ENCODE data around the gene SPI1.
A peak's percentile ranks its signal among the peaks of the same experiment; 100 is the strongest.
"Not testable (repeated sequence)": the region's sequence is repeated elsewhere in the genome, so short reads cannot be mapped to it uniquely, and the experiment has no call there.

SPI1 gene

GRCh38 chr11:47337229-47337924 lies 41.0 kb downstream of the SPI1 start:
- DNase-seq: no peak

DNA sequence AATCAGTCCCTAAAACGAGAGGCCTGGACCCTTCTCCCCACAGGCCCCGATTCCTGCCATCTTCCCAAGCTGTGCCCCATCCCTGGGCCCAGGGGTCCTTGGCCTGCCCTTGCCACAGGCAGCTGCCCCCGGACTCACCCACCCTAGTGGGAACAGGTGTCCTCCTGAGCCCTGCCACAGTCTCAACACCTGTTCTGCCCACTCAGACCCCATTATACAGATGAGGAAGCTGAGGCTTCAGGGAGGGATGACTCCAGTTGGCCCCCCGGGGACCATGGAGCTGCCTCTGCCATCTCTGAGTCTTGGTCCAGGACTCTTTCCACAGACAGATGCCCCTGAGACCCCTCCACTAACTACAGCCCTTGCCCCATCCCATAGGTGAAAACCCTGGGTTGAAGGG lies 41.8 kb downstream of the SPI1 start:
- DNase-seq: no peak

DNA sequence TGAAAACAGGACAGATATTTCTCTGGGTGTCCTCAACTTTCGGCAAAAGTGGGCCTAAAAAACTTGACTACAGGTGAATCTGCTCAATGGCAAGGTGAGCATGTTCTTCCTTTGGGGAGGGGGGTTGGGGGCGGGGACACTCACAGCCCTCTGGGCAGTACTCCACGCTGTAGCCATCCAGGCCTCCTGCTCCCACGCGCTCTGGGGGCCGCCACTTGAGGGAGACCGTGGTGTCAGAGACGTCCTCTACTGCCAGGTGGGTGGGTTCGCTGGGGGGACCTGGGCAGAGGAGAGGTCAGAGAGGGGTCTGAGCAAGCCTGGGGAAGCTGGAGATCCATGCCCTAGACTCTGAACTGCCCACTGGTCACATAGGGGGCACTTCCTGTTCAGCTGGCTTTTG lies 42.6 kb downstream of the SPI1 start:
- DNase-seq: no peak

DNA sequence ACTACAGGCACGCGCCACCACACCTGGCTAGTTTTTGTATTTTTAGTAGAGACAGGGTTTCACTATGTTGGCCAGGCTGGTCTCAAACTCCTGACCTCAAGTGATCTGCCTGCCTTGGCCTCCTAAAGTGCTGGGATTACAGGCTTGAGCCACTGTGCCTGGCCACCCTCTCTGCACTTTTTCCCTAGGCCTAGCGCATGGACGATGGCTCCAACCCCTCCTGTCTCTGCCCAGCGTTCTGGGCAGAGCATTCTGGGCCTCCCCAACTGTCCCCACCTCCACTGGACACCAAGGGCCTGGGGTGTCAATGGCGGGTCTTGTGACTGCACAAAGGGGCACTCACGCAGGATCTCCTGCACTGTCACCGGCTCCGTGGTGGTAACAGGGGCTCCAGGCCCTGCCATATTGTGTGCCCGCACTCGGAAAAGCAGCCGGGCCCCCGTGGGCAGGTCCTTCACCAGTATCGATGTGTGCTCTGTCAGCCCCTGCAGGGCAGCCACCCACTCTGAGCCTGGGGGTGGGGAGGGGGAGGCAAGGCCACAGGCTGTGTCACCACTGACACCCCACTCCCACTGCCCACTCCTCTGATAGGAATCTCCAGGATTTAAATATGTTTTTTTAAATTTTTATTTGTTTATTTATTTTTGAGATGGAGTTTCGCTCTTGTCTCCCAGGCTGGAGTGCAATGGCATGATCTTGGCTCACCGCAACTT lies 43.5 kb downstream of the SPI1 start:
- DNase-seq: not testable (repeated sequence)

DNA sequence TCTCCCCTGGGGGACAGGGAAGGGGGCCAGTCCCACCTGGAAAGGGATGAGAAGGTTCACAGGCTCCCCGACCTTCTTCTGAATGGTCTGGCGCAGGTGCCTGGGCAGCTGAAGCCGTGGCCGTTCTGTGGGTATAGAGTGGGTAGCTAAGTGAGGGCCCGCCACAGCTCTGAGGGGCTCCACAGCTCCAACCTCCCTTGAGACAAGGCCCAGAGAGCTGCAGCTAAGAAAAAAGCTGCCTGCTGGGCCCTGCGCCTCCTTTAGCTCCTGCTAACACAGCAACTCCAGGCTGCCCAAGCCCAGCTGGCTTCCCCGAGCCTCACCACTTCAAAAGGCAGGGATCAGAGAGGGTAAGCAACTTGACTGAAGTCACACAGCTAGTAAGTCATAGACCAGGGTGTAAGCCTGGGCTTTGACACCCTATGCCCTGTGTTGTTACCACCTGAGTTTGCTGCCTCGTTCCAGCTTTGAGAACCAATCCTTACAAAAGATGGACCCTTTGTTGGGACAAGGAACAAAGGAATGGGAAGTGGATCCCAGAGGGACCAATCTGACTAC lies 44.4 kb downstream of the SPI1 start:
- no peak for DNase-seq

- DNase-seq: no peak
Measured at GRCh38 chr11:47333526-47333845, 44.9 kb downstream of the SPI1 start.

GRCh38 chr11:47332791-47333525 lies 45.4 kb downstream of the SPI1 start:
- DNase-seq: no peak

DNA sequence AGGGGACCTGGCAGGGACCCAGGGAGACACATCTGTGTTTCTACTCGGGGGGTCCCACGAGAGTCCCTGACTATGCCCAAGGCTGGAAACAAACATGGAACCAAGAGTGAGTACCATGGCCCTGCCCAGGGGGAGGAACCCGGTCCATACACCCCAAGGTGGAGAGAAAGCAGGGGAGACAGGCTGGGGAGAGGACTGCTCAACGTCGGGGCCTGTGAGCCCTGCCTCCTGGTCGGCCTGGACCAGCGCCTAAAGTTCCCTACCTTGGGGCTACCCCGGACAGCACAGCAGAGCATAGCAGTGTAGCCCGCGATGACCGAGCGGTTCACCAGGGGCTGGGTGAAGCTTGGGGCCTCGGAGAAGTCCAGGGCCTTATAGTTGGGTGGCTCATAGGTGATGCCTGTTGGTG lies 46.0 kb downstream of the SPI1 start:
- DNase-seq: no peak

DNA sequence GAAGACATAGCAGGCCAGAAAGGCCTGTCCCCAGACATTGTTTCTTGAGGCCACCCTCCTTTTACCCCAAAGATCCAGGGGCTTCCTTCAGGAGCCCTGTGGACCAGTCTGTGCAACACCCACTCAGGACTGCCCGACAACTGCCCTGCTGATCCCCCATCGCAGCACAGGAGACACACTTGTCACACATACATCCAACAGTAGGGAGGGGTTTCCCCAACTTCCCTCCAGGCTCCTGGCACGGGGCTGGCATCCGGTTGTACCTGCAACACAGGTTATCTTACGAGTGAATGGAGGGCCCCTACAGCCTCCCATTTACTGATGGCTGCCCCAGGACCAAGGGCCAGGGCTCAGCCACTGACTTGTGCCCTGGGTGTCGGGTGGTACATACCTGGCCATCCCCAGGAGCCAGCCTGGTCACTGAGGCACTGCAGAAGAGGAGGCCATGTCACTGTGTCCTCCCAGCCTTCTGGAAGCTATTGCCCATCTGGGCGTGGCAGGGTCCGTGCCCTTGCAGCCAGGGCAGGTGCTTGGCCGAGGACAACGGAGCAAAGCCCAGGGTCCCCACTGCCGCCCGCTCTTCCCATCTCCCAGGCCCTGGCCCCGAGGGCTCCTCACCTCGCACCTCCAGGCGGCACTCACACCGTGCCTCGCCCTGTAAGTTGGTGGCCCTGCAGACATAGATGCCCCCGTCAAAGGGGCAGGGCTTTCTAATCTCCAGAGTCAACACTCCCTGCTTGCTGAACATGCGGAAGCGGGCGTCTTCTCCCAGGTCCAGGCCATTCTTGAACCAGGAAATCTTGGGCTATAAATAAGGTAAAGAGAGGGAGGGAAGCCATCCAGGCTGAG lies 46.7 kb downstream of the SPI1 start:
- no peak for DNase-seq

DNA sequence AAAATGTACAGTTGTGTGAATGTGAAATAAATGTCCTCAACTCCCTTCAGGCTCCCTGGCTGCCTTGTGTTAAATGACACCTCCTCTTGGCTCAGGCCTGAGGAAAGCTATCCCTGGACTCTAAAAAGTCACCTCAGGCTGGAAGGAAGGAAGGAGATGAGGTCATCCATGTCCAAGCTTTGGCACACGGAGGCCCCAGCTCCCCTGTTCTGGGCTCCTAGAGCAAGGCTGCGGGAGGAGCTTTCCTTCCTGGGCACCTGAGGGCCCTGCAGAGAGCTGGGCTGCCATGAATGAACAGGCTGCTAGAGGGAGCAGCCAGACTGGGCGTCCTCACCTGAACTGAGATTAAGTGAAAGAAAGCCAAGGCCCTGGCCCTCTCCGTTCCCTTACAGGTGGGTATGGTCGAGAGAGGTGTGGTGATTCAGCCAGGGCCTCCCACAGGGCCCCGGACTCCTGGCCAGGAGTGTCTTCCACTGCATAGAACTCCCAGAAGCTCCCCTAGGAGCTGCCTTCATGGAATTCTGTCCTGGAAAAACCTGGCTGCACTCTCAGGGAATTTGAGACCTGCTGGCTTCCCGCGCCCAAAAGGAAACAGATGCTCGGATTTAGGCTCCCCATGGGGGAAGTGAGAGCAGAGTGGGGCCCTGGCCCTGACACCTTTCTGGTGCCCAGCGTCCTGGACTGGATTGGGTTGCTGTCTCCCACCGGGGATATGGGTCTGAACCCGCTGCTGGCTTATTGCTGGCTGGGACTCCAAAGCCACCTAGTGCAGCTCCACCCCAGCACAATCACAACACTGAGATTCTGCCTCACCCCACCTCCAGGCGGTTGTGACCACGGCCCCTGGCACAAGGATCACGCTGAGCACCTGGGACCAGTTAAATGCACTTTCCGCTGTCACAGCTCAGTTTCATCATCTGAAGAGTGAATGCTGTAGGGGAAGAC lies 48.1 kb downstream of the SPI1 start:
- no peak for DNase-seq

GRCh38 chr11:47329431-47329986 lies 48.8 kb downstream of the SPI1 start:
- DNase-seq: no peak

DNA sequence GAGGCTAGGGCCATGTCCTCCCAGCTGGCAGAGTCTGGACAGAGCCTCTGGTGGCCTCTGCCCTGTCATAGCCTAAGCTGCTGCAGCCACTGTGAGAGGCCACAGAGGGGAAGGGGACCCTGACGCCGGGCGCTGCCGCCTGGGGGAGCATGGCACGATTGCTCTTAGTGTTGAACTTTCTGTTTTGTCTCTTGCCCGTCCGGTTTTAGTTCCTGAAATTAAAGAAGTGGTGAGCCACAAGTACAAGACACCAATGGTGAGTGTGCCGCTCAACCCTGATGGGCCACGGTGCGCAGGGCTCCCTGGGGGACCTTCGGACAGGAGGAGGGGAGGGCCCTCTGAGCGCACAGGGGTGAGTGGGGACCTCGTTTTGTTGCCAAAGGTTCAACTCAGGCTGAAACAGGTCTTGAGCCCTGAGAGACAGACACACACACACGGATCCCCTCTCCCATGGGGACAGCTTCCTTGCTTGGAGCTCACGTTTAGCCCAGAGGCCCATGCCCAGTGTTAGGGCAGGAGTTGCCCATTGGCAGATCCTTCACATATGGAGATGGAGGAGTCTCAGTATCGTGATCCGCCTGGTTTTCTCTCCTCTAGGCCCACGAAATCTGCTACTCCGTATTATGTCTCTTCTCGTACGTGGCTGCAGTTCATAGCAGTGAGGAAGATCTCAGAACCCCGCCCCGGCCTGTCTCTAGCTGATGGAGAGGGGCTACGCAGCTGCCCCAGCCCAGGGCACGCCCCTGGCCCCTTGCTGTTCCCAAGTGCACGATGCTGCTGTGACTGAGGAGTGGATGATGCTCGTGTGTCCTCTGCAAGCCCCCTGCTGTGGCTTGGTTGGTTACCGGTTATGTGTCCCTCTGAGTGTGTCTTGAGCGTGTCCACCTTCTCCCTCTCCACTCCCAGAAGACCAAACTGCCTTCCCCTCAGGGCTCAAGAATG lies 49.6 kb downstream of the SPI1 start:
- DNase-seq: peak; percentile 5

DNA sequence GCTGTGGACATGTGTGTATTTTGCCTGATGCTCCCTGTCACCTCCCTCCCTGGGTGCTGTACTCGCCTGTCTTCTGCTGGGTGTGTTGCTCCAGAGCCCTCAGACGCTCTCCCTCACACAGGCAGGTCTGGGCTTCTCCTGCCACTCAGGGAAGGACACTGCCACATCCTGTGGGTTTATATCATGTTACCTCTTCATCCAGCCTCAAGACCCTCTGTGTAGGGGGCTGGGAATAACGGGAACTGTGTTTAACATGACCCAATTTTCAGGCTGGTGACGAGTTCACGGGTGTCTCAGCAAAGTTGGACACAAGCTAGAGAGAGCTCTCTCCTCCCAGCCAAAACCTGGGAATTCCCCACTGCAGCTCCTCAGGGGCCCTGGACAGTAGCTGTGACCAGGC lies 50.4 kb downstream of the SPI1 start:
- no peak for DNase-seq

- no peak for DNase-seq
Measured at GRCh38 chr11:47327025-47327424, 51.3 kb downstream of the SPI1 start.

GRCh38 chr11:47326198-47326597 lies 52.1 kb downstream of the SPI1 start:
- no peak for DNase-seq

DNA sequence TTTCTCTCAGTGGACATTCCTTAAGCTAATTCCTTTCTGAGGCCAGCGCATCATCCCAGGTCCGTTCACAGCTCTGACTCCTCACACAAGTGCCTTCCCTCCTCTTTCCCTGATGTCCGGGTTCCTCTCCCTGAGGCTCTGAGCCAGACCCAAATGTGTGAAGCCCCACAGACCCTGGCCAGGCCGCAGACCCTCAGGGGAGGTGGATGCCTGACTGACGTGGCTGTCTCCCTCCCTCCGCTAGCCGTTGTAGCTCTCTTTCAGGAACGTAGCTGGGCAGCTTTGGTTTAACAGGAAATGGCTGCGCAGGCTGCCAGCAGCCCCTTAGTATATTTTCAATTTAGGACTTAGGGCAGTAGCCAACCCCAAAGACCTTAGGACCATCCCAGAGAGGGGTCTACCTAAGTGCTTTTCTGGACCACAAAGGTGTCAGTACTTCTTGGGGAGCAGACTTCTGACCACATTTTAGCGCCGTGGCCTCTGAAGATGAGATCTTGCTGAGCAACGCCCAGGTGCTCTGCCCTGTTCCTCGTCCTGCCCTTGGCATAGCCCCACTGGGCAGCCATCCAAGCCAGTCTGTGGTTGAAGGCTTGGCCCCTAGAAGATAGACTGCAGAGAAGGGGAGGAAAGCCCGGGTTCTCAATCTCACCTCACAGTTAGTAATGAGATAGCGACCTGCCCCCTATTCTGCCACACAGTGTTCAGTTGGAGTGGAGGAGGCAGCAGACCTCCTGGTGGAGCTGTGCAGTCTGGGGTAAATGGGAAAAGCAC lies 52.9 kb downstream of the SPI1 start:
- no peak for DNase-seq

DNA sequence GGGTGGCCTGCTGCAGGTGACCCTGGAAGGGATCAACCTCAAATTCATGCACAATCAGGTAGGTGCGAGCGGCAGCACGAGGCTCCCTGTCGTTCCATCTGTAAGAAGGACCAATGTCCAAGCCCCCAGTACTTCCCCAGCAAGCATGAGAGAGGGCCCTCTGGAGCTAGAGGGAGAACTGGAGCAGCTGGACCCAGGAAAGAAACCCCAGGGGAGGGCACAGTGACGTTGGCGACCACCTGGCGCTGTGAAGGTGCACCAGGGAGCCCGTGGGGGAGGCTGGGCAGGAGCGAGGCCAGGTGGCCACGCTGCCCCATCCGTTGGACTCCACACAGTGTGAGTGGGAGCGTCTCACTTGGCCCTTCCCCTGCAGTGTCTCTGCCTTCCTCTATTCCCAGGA lies 53.8 kb downstream of the SPI1 start:
- DNase-seq: no peak

DNA sequence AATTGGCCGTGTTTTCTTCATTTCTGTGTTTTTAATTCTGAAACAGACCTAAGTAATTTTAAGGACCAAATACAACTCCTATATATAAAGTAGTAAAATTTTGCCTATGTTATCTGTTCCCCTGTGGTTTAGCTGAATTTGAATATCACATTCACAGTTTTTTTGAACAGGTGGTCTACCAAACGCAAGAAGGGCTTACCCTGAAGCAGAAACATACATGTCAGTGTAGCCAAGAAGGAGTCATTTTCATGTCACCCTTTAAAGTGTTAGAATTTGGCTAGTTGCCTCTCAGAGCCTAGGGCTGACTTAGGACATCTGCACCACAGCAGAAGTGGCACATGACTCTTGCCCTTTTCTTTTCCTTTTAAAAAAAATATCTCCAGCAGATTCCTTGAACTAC lies 60.2 kb downstream of the SPI1 start:
- DNase-seq: no peak

GRCh38 chr11:47317064-47317828 lies 61.1 kb downstream of the SPI1 start:
- no peak for DNase-seq
